Ishikawa (cell line): ENCODE data around the gene IL1RL1.

Experiments
- CEBPB ChIP-seq: IDR thresholded peaks from 2 replicates; pipeline ENCODE4 v1.6.1; 2012
- CREB1 ChIP-seq: IDR thresholded peaks from 2 replicates; pipeline ENCODE4 v1.6.1; 2012; ENCODE audit warnings: low read depth
- EGR1 ChIP-seq: IDR thresholded peaks from 2 replicates; pipeline ENCODE4 v1.6.1; 2012
- EP300 ChIP-seq: IDR thresholded peaks from 2 replicates; pipeline ENCODE4 v1.6.1; 2012; ENCODE audit warnings: borderline replicate concordance
- FOXM1 ChIP-seq: IDR thresholded peaks from 2 replicates; pipeline ENCODE4 v1.6.1; 2012; ENCODE audit warnings: low read depth, borderline replicate concordance
- NFIC ChIP-seq: IDR thresholded peaks from 2 replicates; pipeline ENCODE4 v1.6.1; 2012
- RAD21 ChIP-seq: IDR thresholded peaks from 2 replicates; pipeline ENCODE4 v1.6.1; 2012; ENCODE audit warnings: low read depth
- TAF1 ChIP-seq: IDR thresholded peaks from 2 replicates; pipeline ENCODE4 v1.6.1; 2012; ENCODE audit warnings: low read depth, mild to moderate bottlenecking
- TCF12 ChIP-seq: IDR thresholded peaks from 2 replicates; pipeline ENCODE4 v1.6.1; 2012; ENCODE audit warnings: low read depth
- TEAD4 ChIP-seq: IDR thresholded peaks from 2 replicates; pipeline ENCODE4 v1.6.1; 2012
- USF1 ChIP-seq: IDR thresholded peaks from 2 replicates; pipeline ENCODE4 v1.6.1; 2012
- YY1 ChIP-seq: IDR thresholded peaks from 2 replicates; pipeline ENCODE4 v1.6.1; 2012; ENCODE audit warnings: low read depth
- ZBTB7A ChIP-seq: IDR thresholded peaks from 2 replicates; pipeline ENCODE4 v1.6.1; 2012; ENCODE audit warnings: low read depth
- TF ChIP-seq, protein P1 (sequence below): IDR thresholded peaks from 2 replicates; pipeline ENCODE4 v1.6.1; 2012; ENCODE audit warnings: low read depth, mild to moderate bottlenecking
- TF ChIP-seq, protein P2 (sequence below): IDR thresholded peaks from 2 replicates; pipeline ENCODE4 v1.6.1; 2012

The IL1RL1 gene

DNA sequence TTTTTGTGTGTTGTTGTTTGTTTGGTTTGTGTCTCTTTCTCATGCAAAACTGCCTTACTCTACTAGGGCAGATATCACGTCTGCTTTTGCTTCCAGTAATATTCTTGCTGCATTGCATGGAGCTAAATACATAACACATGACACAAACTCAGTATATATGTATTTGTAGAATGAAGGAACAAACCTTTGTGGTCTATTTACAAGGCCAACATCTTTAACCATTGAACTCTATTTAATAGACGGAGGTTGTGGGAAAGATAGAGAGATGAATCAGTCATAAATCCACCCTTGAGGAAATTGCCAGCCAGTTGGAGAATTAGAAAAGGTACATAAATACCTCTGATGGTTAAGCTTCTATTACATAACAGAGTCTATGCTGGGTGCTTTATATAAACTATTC is 26.0 kb upstream of the IL1RL1 start:
- no peak for TF ChIP-seq ZBTB7A
- no peak for TF ChIP-seq EP300
- TF ChIP-seq CEBPB = no peak
- TF ChIP-seq NFIC = no peak
- TF ChIP-seq YY1 = no peak
- no peak for TF ChIP-seq CREB1
- TF ChIP-seq USF1 = no peak
- no peak for TF ChIP-seq FOXM1
- TF ChIP-seq, protein P1, sequence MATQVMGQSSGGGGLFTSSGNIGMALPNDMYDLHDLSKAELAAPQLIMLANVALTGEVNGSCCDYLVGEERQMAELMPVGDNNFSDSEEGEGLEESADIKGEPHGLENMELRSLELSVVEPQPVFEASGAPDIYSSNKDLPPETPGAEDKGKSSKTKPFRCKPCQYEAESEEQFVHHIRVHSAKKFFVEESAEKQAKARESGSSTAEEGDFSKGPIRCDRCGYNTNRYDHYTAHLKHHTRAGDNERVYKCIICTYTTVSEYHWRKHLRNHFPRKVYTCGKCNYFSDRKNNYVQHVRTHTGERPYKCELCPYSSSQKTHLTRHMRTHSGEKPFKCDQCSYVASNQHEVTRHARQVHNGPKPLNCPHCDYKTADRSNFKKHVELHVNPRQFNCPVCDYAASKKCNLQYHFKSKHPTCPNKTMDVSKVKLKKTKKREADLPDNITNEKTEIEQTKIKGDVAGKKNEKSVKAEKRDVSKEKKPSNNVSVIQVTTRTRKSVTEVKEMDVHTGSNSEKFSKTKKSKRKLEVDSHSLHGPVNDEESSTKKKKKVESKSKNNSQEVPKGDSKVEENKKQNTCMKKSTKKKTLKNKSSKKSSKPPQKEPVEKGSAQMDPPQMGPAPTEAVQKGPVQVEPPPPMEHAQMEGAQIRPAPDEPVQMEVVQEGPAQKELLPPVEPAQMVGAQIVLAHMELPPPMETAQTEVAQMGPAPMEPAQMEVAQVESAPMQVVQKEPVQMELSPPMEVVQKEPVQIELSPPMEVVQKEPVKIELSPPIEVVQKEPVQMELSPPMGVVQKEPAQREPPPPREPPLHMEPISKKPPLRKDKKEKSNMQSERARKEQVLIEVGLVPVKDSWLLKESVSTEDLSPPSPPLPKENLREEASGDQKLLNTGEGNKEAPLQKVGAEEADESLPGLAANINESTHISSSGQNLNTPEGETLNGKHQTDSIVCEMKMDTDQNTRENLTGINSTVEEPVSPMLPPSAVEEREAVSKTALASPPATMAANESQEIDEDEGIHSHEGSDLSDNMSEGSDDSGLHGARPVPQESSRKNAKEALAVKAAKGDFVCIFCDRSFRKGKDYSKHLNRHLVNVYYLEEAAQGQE = no peak
- no peak for TF ChIP-seq TEAD4
- TF ChIP-seq, protein P2, sequence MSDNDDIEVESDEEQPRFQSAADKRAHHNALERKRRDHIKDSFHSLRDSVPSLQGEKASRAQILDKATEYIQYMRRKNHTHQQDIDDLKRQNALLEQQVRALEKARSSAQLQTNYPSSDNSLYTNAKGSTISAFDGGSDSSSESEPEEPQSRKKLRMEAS = no peak
- TF ChIP-seq RAD21 = no peak
- TF ChIP-seq TAF1 = no peak
- no peak for TF ChIP-seq EGR1
- TF ChIP-seq TCF12 = no peak

GRCh38 chr2:102286041-102286440 is 25.3 kb upstream of the IL1RL1 start:
- TF ChIP-seq EGR1 = no peak
- TF ChIP-seq, protein P1 = no peak
- TF ChIP-seq TEAD4 = no peak
- TF ChIP-seq NFIC = no peak
- TF ChIP-seq USF1 = no peak
- no peak for TF ChIP-seq YY1
- no peak for TF ChIP-seq CREB1
- TF ChIP-seq ZBTB7A = no peak
- TF ChIP-seq RAD21 = no peak
- TF ChIP-seq TCF12 = no peak
- no peak for TF ChIP-seq EP300
- TF ChIP-seq TAF1 = no peak
- TF ChIP-seq, protein P2 = no peak
- TF ChIP-seq FOXM1 = no peak
- no peak for TF ChIP-seq CEBPB

- TF ChIP-seq CEBPB = no peak
- no peak for TF ChIP-seq ZBTB7A
- TF ChIP-seq CREB1 = no peak
- no peak for TF ChIP-seq FOXM1
- TF ChIP-seq, protein P1 = no peak
- TF ChIP-seq, protein P2 = no peak
- TF ChIP-seq RAD21 = no peak
- no peak for TF ChIP-seq TEAD4
- no peak for TF ChIP-seq YY1
- no peak for TF ChIP-seq TCF12
- TF ChIP-seq USF1 = no peak
- no peak for TF ChIP-seq NFIC
- TF ChIP-seq TAF1 = no peak
- TF ChIP-seq EGR1 = no peak
- TF ChIP-seq EP300 = no peak
Observed at GRCh38 chr2:102289129-102289528, 22.2 kb upstream of the IL1RL1 start.
